Measurements from ENCODE around the gene PSORS1C1. TPM values are rescaled to one million over a fixed set of nuclear protein-coding genes. Genes with fewer than 3 reads are reported as not detected.

Gene PSORS1C1
- polyA plus RNA-seq, 3 donors = 0.36 TPM; not detected in 2

GRCh38 chr6:31125586-31126363 lies 11.2 kb downstream of the PSORS1C1 start:
- DNase-seq = no peak

GRCh38 chr6:31126396-31127175 lies 12.0 kb downstream of the PSORS1C1 start:
- no peak for DNase-seq

GRCh38 chr6:31128093-31128676 lies 13.6 kb downstream of the PSORS1C1 start:
- peak; percentile 50 for DNase-seq

GRCh38 chr6:31129130-31129529 lies 14.5 kb downstream of the PSORS1C1 start:
- DNase-seq = no peak

GRCh38 chr6:31130751-31131150 lies 16.2 kb downstream of the PSORS1C1 start:
- no peak for DNase-seq

GRCh38 chr6:31131595-31131994 lies 17.0 kb downstream of the PSORS1C1 start:
- no peak for DNase-seq

- DNase-seq = no peak
Measured at GRCh38 chr6:31132806-31133205, 18.2 kb downstream of the PSORS1C1 start.

GRCh38 chr6:31135710-31136109 lies 21.1 kb downstream of the PSORS1C1 start:
- no peak for DNase-seq

- no peak for DNase-seq
Measured at GRCh38 chr6:31138982-31139381, 24.4 kb downstream of the PSORS1C1 start, which contains the start of gene PSORS1C2. PSORS1C2 (minus strand) TSS chr6:31139066; CDS start chr6:31139026, 40 bp downstream.

- DNase-seq = no peak
Measured at GRCh38 chr6:31139599-31139998, 25.0 kb downstream of the PSORS1C1 start.

GRCh38 chr6:31140643-31141042 lies 26.0 kb downstream of the PSORS1C1 start:
- no peak for DNase-seq

GRCh38 chr6:31142361-31142761 lies 27.8 kb downstream of the PSORS1C1 start:
- no peak for DNase-seq

GRCh38 chr6:31143148-31143547 lies 28.5 kb downstream of the PSORS1C1 start:
- no peak for DNase-seq

- no peak for DNase-seq
Measured at GRCh38 chr6:31144296-31144969, 29.8 kb downstream of the PSORS1C1 start.

- DNase-seq = no peak
Measured at GRCh38 chr6:31144970-31145340, 30.4 kb downstream of the PSORS1C1 start.

GRCh38 chr6:31145386-31145785 lies 30.8 kb downstream of the PSORS1C1 start:
- DNase-seq = no peak

- no peak for DNase-seq
Measured at GRCh38 chr6:31149827-31150447, 35.3 kb downstream of the PSORS1C1 start.

- no peak for DNase-seq
Measured at GRCh38 chr6:31152781-31153180, 38.2 kb downstream of the PSORS1C1 start.

GRCh38 chr6:31154436-31154835 lies 39.8 kb downstream of the PSORS1C1 start:
- DNase-seq = no peak

- no peak for DNase-seq
Measured at GRCh38 chr6:31156641-31157040, 42.0 kb downstream of the PSORS1C1 start.

- no peak for DNase-seq
Measured at GRCh38 chr6:31157513-31158139, 43.0 kb downstream of the PSORS1C1 start, which contains the start of gene CCHCR1. CCHCR1 (minus strand) TSS chr6:31157802; CDS start chr6:31157600, 202 bp downstream.

Measured in renal pelvis (tissue), 4 donors.